ENCODE data around the gene SLX4IP.

Gene SLX4IP

GRCh38 chr20:10639077-10639736 is 204.1 kb downstream of the SLX4IP start:
- no peak for DNase-seq

GRCh38 chr20:10639737-10640556 is 204.8 kb downstream of the SLX4IP start:
- no peak for DNase-seq

DNA sequence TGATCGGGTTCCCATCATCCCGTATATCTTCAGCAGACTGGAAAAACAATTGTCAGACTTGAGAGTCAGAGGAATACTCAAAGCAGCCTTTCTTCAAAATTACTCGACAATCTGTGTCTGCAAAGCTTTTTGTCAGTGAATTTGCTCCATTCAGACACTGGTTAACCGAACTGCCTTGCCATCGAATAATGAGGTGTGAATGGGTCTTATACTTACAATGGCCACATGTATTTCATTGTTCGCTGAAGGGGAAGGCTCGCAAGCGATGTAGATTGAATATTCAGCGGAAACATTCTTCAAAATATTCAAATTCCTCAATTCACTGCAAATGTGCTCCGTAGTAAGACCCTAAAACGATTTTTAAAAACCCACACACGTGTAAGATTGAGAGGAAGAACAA is 205.8 kb downstream of the SLX4IP start:
- DNase-seq = no peak

DNA sequence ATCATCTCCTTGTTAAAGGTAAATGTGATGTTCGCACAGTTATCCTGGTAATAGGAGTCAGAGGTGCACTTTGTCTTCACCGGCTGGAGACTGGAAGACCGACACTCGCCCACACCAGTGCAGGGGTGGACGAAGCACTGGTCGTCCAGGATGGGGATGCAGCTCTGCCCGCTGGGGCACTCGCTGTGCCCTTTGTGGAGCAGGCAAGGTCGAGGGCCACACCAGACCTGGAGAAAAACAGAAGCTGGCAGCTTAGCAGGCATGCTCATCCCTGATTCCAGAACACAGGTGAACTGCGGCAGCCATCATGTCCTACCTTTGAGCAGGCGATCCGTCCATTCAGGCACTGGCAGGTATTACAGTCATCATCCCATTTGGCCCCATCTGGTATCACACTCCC is 206.4 kb downstream of the SLX4IP start:
- no peak for DNase-seq

DNA sequence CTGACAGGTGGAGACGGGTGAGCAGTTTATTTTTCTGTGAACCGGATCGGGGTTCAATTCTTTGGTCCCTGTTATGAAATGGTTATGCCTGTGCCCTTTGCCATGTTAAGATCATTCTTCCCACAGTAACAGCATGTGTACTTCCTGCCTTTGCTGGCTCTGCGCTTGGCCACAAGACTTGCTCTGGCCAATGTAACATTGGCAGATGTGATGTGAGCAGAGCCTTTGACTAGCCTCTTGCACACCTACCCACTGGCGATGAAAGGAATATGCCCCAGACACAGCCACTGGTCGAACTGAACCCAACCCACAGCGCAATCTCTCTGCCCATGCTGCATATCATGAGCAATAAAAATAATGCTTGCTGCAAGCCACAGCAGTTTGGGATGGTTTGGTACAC is 206.8 kb downstream of the SLX4IP start:
- no peak for DNase-seq

- DNase-seq = no peak
Observed at GRCh38 chr20:10642856-10643559, 207.9 kb downstream of the SLX4IP start.

DNA sequence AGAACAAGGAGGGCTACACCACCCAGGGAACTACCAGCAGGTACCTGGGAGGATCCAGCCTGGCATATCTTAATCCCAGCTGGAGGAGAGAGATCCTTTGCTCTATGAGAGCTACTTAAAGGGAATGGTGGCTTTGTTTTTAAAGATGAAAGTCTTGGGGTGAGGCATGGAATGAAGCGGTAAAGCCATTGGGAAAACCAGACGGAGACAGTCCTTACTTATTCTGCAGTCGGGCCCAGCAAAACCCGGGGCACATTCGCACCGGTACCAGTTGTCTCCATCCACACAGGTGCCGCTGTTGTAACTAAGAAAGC is 208.4 kb downstream of the SLX4IP start:
- no peak for DNase-seq

- DNase-seq = no peak
Observed at GRCh38 chr20:10644458-10645204, 209.5 kb downstream of the SLX4IP start.

GRCh38 chr20:10645205-10645570 is 210.1 kb downstream of the SLX4IP start:
- DNase-seq = no peak

DNA sequence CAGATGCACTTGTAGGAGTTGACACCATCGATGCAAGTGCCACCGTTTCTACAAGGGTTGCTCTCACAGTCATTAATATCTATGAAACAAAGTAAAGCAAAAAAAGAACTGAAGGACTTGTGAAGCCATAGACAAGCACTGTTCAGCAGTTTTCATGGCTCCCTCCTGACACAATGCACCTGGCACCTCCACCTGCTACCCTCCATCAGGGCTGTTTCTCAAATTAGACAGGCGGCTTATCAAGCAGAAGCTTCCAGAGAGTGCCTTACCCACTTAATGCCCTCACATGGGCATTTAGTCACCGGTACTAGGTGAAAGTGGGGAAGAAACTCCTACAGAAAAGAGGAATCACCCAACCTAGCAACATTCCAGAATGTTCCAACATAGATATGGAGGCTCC is 210.9 kb downstream of the SLX4IP start:
- no peak for DNase-seq

DNA sequence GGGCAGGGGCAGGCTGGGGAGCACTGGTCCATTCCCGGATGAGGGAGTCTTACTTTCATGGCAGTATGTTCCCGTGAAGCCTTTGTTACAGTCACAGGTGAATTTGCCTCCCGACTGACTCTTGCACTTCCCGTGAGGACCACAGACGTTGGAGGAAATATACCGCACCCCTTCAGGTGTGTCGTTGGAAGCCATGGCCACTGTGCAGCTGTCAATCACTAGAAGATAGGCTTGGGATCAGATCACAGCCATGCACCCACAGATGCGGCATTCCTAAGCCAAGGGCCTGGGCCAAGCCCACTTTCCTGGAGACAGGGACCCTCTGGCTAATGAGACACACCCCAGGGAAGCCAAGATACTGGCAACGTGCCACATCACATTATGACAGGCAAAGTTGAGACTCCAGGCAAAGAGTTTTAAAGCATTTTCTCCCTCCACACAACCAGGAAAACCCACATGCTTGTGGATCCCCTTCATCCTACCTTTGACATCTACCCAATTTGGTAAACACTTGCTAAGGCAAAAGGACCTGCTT is 211.8 kb downstream of the SLX4IP start:
- DNase-seq = no peak

GRCh38 chr20:10647471-10647870 is 212.4 kb downstream of the SLX4IP start:
- DNase-seq = no peak

DNA sequence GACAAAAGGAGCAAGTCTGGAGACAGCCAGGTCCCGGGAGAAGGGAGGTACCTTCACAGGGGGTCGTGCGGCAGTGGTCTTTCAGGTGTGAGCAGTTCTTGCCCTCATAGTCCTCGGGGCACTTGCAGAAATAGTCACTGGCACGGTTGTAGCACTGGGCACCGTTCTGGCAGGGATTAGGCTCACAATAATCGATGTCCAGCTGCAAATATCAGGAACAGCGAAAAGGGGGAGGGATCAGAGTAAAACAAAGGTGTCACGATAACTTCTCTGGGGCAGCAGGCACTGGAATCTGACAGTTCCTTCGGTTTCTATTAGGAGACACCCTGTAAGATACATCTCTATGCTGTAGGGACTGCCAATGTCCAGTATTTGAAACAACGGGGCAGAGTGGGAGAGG is 212.8 kb downstream of the SLX4IP start:
- DNase-seq = no peak

DNA sequence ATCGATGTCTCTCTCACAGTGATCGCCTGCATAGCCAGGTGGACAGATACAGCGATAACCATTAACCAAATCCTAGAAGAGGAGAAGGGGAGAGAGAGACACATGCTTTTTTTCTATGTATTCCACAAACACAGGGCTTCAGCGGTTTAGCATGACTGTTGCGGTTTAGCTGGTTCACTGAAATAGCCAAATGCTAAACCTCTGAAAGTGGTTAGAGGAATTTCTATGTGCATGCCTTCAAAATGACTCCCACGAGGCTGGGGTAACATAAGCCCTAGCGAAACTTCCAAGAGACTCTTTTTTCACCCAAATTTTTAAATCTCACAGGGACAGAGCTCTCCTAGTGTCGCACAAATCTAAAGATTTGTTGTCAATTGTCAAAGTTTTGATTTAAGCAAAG is 213.5 kb downstream of the SLX4IP start:
- DNase-seq = no peak

DNA sequence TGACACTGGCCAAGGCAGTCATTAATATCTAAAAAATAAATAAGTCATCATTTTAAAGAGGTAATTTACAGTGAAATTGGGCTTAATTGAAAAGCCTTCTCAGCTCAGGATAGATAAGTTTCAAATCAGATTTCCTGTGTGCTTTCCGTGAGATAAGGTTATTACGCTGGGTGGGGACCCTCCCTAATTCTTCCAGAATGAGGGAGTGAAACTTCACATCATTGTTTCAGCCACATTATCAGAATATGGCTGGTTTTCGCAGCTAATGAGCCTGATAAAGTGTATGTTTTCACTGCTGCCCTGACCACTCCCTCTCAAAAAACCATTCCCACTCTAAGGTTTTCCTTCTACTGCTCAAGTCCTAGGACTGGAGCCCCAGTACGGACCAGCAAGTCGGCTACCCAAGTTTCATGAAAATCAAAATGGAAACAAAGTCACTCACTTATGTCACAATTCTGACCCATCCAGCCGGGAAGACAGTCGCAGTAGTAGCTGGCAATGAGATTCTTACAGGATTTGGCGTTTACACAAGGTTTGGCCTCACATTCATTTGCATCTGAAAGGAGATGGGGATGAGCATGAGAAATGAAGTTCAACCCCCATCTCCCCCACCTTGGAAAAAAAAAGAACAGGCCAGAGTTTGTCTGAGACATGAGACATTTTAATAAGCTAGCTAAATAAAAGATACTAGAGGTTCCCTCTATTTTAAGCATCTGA is 214.1 kb downstream of the SLX4IP start:
- DNase-seq = no peak

- DNase-seq = no peak
Observed at GRCh38 chr20:10649797-10650160, 214.7 kb downstream of the SLX4IP start.

GRCh38 chr20:10651227-10651990 is 216.3 kb downstream of the SLX4IP start:
- DNase-seq = no peak

DNA sequence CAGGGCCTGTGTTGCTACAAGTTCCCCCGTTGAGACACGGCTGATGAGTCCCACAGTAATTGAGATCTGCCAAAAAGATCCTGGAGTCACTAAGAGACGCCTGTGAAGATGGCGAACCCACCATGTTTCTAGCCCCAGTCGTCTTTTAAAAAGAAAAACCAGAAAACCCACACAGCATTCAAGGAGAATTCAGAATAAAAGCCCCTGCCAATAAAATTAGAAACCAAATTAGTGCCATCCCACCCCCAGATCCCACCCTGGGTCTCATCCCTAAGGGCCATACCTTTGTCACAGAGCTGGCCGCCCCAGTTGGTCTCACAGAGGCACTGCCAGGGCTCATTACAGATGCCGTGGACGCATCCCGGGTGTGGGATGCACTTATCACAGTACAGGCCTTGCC is 217.1 kb downstream of the SLX4IP start:
- DNase-seq = no peak

GRCh38 chr20:10652660-10653261 is 217.7 kb downstream of the SLX4IP start:
- no peak for DNase-seq

DNA sequence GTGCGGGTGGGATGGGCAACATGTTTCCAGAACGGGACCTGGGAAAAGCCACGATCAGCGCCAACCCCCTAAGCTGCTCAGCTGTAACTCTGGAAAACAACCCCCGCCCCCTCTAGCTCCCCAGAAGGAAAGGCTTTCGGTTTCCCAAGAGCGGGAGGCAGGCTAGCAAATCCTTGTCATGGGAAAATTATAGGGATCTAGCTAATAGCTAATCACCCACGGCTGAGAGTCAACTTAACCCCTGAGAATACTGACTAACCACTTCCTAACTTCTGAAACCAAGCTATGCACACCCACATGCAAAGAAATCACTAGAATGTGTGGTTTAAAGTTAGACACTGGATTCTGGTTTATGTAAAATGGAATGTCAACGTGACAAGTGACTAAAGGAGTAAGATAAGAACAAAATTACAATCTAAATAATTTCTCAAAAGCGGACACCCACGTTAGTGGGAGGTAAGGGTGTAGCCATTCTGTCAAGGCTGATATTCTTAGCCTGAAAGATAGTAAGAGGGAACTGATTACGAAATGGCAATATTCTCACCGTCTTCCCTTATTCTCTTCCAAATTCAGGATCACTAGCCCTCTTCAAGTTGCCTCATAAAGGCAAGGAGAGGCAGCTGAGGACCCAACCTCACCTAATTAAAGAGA is 218.6 kb downstream of the SLX4IP start:
- DNase-seq = no peak

- no peak for DNase-seq
Observed at GRCh38 chr20:10654250-10654610, 219.1 kb downstream of the SLX4IP start.
